Measurements from ENCODE around the gene TRIO.
A peak's percentile ranks its signal among the peaks of the same experiment; 100 is the strongest.

TRIO gene

GRCh38 chr5:14247054-14247386 lies 103.9 kb downstream of the TRIO start:
- no peak for DNase-seq (ENCODE audit: low read depth)

DNA sequence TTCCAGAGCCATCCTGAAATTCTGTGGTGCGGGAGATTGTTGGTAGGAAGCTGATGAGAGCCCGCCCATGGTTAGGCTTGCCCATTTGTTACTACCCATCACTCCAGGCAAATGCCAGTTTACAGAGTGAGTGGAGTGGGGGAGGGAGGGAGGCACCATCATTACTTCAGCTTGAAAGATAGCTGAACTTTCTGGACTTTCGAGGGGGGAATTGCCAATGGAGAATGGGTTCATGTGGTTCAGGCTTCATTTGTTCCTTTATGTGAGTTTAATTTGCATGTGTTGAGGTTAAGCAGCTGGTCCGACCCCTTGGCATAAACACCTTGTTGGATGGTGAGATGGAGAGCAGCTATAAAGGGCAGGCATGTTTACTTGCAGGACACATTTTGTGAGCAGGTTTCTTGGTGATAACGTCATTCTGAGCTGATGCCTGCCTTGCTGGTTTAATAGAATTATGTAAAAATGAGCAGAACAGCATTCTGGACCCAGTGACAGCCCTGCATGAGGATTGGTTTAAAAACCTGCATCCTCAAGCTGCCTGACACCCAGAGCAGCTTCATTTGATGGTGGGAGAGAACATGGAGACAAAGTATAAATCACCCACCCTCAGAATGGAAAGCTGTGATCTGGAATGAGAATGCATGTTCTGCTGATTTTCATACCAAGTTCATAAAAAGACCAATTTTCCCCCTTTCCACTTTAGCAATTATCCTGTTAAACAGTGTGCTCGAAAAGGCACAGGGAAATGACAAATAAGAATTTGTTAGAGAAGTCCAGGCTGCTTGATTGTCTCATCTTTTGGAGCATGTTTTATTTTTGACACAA lies 106.3 kb downstream of the TRIO start:
- DNase-seq (ENCODE audit: low read depth): no peak

DNA sequence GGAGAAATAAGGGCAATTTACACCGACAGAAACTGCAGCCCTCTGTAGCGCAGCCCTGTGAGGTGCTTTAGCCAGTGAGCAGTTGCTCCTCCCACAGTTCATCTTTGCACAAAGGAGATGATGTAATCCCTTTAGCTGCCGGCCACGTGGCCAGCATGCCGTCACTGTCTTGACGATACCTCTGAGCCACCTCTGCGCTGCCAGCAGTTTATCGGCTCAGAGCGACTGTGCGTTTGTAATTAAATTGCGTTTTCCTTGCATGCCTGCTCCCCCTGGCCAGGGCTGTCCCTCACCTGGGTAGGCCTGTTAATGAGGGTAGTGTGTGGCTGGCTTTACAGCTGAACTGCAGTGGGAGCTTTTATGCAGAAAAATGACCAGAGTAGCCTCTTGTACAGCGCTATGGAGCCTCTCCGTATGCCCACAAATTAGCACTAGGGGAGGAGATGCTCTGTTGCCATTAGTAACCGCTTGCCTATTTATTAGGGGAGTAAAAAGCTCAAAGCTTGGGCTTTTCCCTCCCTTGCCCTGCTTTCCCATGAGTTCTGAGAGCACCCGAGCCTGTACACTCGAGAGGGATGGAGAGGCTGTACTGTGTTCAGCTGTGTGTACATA lies 107.0 kb downstream of the TRIO start:
- DNase-seq (ENCODE audit: low read depth): peak; percentile 75

DNA sequence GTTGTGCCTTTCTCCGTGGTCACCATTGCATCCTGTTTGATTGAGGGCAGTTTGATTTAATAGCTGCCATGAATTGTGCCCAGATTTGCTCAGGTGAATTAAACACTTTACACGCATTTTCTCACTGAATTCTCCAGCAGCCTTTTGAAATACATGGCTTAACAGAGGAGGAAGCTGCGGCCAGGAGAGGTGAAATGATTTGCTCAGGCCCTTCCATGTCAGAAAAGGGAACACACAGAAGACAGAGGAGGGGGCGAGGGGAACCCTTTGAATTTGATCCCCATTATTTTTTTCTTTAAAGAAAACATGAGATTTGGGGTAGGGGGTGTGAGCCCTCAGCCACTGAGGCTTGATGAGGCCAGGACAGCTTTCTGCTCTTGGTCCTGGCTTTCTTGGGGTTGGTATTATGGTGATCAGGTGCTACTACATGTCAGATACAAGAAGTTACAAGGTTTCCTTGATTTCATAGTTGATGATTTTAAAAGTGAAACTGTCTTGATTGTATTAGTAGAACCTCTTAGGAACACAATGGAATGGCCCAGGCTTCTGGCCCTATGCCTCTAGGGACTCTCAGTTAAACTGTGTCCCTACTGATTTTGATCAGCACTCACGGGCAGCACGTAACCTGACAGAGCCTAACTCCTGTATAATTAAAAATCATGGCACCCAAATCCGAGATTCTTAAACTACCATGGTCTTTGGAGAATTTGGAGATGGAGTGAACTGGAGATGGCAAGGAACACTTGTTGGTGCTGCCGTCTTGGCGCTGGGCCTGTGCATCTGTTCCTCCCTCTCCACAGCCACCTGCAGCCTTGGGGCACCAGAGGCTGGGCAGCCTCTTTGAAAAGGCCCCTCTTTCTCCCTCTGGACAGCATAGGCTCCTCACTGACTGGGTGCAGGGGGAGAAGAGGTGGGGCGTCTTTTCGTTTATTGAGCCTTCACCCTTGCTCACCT lies 107.9 kb downstream of the TRIO start:
- DNase-seq (ENCODE audit: low read depth): no peak

DNA sequence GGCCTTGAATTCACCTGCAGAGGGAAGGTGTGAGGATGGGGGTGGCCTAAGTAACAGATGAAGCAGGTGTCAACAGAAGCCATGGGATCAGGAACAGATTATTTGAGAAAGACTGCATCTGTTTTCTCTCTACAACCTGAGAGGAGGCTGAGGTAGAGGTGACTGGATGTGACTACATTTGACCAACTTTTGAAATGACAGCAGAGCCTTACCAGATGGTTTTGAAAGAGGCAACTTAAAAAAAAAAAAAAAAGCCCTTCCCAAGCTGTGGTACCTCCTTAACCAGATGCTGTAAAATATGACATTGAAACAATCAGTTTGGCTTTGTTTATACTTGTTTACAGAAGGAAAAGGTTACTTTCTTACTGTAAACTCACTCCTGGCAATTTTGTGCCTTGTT lies 108.6 kb downstream of the TRIO start:
- no peak for DNase-seq (ENCODE audit: low read depth)

DNA sequence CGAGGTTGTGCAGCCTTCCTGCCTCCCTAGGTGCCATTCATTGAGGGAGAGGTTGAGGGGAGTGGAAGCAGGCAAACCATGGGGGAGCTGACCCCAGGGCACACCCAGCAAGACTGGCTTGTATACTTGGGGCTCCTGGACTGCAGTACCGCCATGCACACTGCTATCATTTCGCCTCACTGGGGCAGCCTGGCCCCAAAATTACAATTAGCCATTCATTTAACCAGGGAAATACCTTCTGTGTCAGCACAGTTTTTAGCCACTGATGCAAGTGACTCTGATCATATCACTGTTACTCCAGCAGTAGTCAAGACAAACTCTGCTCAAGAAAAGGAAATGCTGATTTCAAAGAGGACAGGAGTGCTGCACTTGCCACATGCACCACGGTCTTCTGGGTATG lies 109.7 kb downstream of the TRIO start:
- no peak for DNase-seq (ENCODE audit: low read depth)

GRCh38 chr5:14254686-14255085 lies 111.5 kb downstream of the TRIO start:
- no peak for DNase-seq (ENCODE audit: low read depth)

- DNase-seq (ENCODE audit: low read depth): no peak
These were observed 113.0 kb downstream of the TRIO start for GRCh38 chr5:14256026-14256690.

GRCh38 chr5:14256756-14257393 lies 113.7 kb downstream of the TRIO start:
- no peak for DNase-seq (ENCODE audit: low read depth)

GRCh38 chr5:14257995-14258403 lies 114.9 kb downstream of the TRIO start:
- no peak for DNase-seq (ENCODE audit: low read depth)

GRCh38 chr5:14258840-14259239 lies 115.7 kb downstream of the TRIO start:
- DNase-seq (ENCODE audit: low read depth): no peak

GRCh38 chr5:14260637-14261036 lies 117.5 kb downstream of the TRIO start:
- no peak for DNase-seq (ENCODE audit: low read depth)

DNA sequence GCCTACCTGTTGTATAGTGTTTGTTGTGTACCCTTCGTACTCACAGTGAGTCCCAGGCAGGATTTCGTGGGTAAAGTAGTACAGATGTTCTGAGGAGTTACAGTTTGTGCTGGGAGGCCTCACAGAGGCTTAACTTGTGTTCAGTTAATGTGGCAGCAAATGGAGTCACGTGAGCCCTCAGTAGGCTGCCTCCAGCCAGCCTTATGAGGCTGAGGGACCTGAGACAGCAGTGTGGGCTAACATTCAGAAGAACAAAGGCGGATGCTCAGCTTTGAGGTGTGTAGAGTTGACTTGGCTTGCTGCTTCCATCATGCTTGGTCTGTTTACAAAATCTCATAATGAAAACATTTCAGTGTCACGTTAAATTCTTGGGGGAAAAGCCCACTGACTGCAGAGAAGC lies 118.1 kb downstream of the TRIO start:
- no peak for DNase-seq (ENCODE audit: low read depth)

GRCh38 chr5:14261856-14262611 lies 118.9 kb downstream of the TRIO start:
- no peak for DNase-seq (ENCODE audit: low read depth)

DNA sequence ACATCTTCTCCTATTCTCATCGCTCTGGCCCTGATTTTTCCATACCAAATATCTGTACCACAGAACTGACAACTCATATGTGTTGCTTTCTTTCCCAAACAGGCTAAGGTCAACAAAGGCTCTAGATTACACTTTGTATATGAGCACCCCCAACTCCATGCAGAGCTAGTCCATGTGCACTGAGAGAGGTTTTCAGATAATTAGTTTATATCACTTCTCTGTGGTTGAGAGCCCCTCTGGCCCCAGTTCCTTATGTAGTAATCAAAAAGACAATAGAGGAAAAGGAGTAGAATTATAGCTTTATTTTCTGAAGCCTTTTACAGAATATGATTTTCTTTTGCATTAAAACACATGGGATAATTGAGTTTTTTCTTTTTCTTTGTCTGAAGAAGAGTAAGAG lies 120.0 kb downstream of the TRIO start:
- no peak for DNase-seq (ENCODE audit: low read depth)

DNA sequence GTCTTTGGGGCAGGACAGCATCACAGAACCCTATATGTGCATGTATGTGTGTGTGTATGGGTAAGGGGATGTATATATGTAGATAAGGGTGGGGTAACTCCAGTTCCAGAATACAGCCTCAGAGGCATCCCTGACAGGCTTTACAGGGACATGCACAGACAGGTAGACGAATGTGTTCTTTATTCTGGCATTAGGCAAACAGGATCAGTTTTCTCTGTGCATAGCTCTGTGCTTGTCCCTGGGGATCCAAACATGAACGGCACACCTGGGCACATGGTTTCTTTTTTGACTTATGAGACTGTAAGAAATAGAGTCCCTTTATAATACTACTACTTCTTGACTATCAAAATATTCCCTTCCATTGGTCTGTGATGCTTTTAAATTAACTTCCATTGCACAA lies 120.6 kb downstream of the TRIO start:
- no peak for DNase-seq (ENCODE audit: low read depth)

GRCh38 chr5:14264605-14265316 lies 121.6 kb downstream of the TRIO start:
- peak; percentile 96 for DNase-seq (ENCODE audit: low read depth)

GRCh38 chr5:14265570-14265969 lies 122.4 kb downstream of the TRIO start:
- peak; percentile 97 for DNase-seq (ENCODE audit: low read depth)

GRCh38 chr5:14266171-14266570 lies 123.0 kb downstream of the TRIO start:
- peak; percentile 46 for DNase-seq (ENCODE audit: low read depth)

DNA sequence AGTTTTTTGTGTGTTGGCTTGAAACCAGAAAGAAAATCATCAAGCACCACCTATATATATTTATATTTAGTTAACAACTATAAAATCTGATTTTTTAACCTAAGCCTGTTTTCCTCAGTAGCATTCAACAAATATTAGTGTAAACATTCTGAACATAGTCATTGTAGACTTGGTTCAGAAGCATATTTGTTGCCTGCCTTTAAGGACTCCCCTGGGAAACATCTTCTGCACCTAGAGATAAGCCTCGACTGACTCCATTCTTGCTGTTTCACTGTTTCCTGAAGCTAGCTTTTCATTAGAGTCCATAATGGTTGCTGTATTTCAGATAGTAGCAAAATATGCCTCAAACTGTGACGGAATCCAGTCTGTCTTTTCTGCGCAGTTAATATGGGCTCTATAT lies 123.5 kb downstream of the TRIO start:
- DNase-seq (ENCODE audit: low read depth): no peak

All from EH (cell line).